Activated naive CD8-positive, alpha-beta T cell treated with anti-CD3 and anti-CD28 coated beads for 36 hours (primary cell): Measurements from ENCODE around the gene INS. TPM values are rescaled to one million over a fixed set of nuclear protein-coding genes. Genes with fewer than 3 reads are reported as not detected.

ENCODE experiments used
- DNase-seq: peaks from one replicate; pipeline ENCODE4 v3.0.0; 2021
- H3K27ac Mint-ChIP-seq: one replicate; pipeline ENCODE4 v1.8.0; 2022; ENCODE audit warnings: mild to moderate bottlenecking, moderate library complexity, mixed read lengths
- H3K27me3 Mint-ChIP-seq: one replicate; pipeline ENCODE4 v1.8.0; 2022; ENCODE audit warnings: mild to moderate bottlenecking, mixed read lengths
- H3K36me3 Mint-ChIP-seq: one replicate; pipeline ENCODE4 v1.8.0; 2021; ENCODE audit warnings: mild to moderate bottlenecking, mixed read lengths
- H3K4me1 Mint-ChIP-seq: one replicate; pipeline ENCODE4 v1.8.0; 2021; ENCODE audit warnings: mixed read lengths
- H3K4me3 Mint-ChIP-seq: one replicate; pipeline ENCODE4 v1.8.0; 2022; ENCODE audit warnings: mild to moderate bottlenecking, moderate library complexity, mixed read lengths
- H3K9me3 Mint-ChIP-seq: one replicate; pipeline ENCODE4 v1.8.0; 2022; ENCODE audit warnings: mixed read lengths
- total RNA-seq, 2 experiments: library from RNA; stranded (reverse); gene quantifications; one replicate each; pipeline ENCODE4 v1.2.3, GENCODE V29; 2021

INS gene
- total RNA-seq, 2 experiments from 2014 or later: not detected

- no peaks in the 10 kb centered on the region for H3K36me3 Mint-ChIP-seq
- H3K9me3 Mint-ChIP-seq: no peaks in the 10 kb centered on the region
- no peak overlapping the region for H3K27ac Mint-ChIP-seq
- peaks cover 80% of the 10 kb centered on the region for H3K27me3 Mint-ChIP-seq
- no peak for DNase-seq
- no peak overlapping the region for H3K4me3 Mint-ChIP-seq
- peaks cover 28% of the 10 kb centered on the region for H3K4me1 Mint-ChIP-seq
Observed at GRCh38 chr11:2139621-2140337, 21.2 kb downstream of the INS start.

- H3K4me1 Mint-ChIP-seq: peaks cover 26% of the 10 kb centered on the region
- H3K27ac Mint-ChIP-seq: no peak within 1 kb of the TSS
- H3K27me3 Mint-ChIP-seq: peaks cover 74% of the 10 kb centered on the region
- no peaks in the 10 kb centered on the region for H3K36me3 Mint-ChIP-seq
- H3K4me3 Mint-ChIP-seq: peak within 1 kb of the TSS; percentile 63
- DNase-seq: no peak
- H3K9me3 Mint-ChIP-seq: no peaks in the 10 kb centered on the region
Observed at GRCh38 chr11:2139123-2139521, 21.9 kb downstream of the INS start, which contains the start of gene IGF2. Gene IGF2, minus strand, starts transcription at chr11:2139389. Its CDS starts 3,866 bp downstream, at chr11:2135523.

GRCh38 chr11:2138431-2139122, 22.4 kb downstream of the INS start:
- Mint-ChIP-seq H3K9me3 (no peaks in the 10 kb centered on the region), H3K4me1 (peaks cover 25% of the 10 kb centered on the region), H3K27me3 (peaks cover 76% of the 10 kb centered on the region), H3K27ac (no peak overlapping the region), H3K36me3 (no peaks in the 10 kb centered on the region), H3K4me3 (peak overlapping the region; percentile 63)
- DNase-seq: no peak

- no peak overlapping the region for H3K27ac Mint-ChIP-seq
- no peaks in the 10 kb centered on the region for H3K9me3 Mint-ChIP-seq
- no peak for DNase-seq
- H3K36me3 Mint-ChIP-seq: no peaks in the 10 kb centered on the region
- peaks cover 20% of the 10 kb centered on the region for H3K4me1 Mint-ChIP-seq
- peaks cover 78% of the 10 kb centered on the region for H3K27me3 Mint-ChIP-seq
- H3K4me3 Mint-ChIP-seq: peak overlapping the region; percentile 63
Observed at GRCh38 chr11:2138068-2138430, 23.0 kb downstream of the INS start.

- Mint-ChIP-seq H3K36me3 (no peaks in the 10 kb centered on the region), H3K27ac (no peak overlapping the region), H3K27me3 (peaks cover 78% of the 10 kb centered on the region), H3K4me3 (no peak overlapping the region), H3K9me3 (no peaks in the 10 kb centered on the region), H3K4me1 (peaks cover 14% of the 10 kb centered on the region)
- DNase-seq: no peak
Observed at GRCh38 chr11:2137202-2138067, 23.6 kb downstream of the INS start.

- no peak overlapping the region for H3K4me3 Mint-ChIP-seq
- no peaks in the 10 kb centered on the region for H3K36me3 Mint-ChIP-seq
- H3K27me3 Mint-ChIP-seq: peaks cover 78% of the 10 kb centered on the region
- no peaks in the 10 kb centered on the region for H3K9me3 Mint-ChIP-seq
- no peak overlapping the region for H3K27ac Mint-ChIP-seq
- H3K4me1 Mint-ChIP-seq: peaks cover 8% of the 10 kb centered on the region
- no peak for DNase-seq
Observed at GRCh38 chr11:2136952-2137201, 24.1 kb downstream of the INS start.

- H3K27ac Mint-ChIP-seq: no peak overlapping the region
Observed at GRCh38 chr11:2136209-2136951, 24.6 kb downstream of the INS start.

GRCh38 chr11:2135648-2136201, 25.3 kb downstream of the INS start:
- peaks cover 77% of the 10 kb centered on the region for H3K27me3 Mint-ChIP-seq
- H3K4me1 Mint-ChIP-seq: peaks cover 4% of the 10 kb centered on the region
- H3K36me3 Mint-ChIP-seq: no peaks in the 10 kb centered on the region
- no peak overlapping the region for H3K27ac Mint-ChIP-seq
- no peak for DNase-seq
- no peaks in the 10 kb centered on the region for H3K9me3 Mint-ChIP-seq
- no peak overlapping the region for H3K4me3 Mint-ChIP-seq

More at GRCh38 chr11:2136209-2136951, 24.6 kb downstream of the INS start:
- no peak for DNase-seq
- H3K4me3 Mint-ChIP-seq: no peak overlapping the region
- no peaks in the 10 kb centered on the region for H3K9me3 Mint-ChIP-seq
- peaks cover 6% of the 10 kb centered on the region for H3K4me1 Mint-ChIP-seq
- peaks cover 77% of the 10 kb centered on the region for H3K27me3 Mint-ChIP-seq
- no peaks in the 10 kb centered on the region for H3K36me3 Mint-ChIP-seq

- Mint-ChIP-seq H3K4me3 (no peak overlapping the region), H3K36me3 (no peaks in the 10 kb centered on the region), H3K27ac (no peak overlapping the region), H3K9me3 (no peaks in the 10 kb centered on the region), H3K4me1 (peaks cover 3% of the 10 kb centered on the region), H3K27me3 (peaks cover 71% of the 10 kb centered on the region)
- no peak for DNase-seq
Observed at GRCh38 chr11:2135018-2135569, 25.9 kb downstream of the INS start.

- no peak for DNase-seq
- Mint-ChIP-seq H3K4me3 (no peak overlapping the region), H3K4me1 (peaks cover 2% of the 10 kb centered on the region), H3K36me3 (no peaks in the 10 kb centered on the region), H3K9me3 (no peaks in the 10 kb centered on the region), H3K27me3 (peaks cover 72% of the 10 kb centered on the region), H3K27ac (no peak overlapping the region)
Observed at GRCh38 chr11:2134022-2135010, 26.7 kb downstream of the INS start.

- H3K4me1 Mint-ChIP-seq: peaks cover 2% of the 10 kb centered on the region
- no peak overlapping the region for H3K27ac Mint-ChIP-seq
- no peaks in the 10 kb centered on the region for H3K36me3 Mint-ChIP-seq
- H3K27me3 Mint-ChIP-seq: peaks cover 74% of the 10 kb centered on the region
- H3K9me3 Mint-ChIP-seq: no peaks in the 10 kb centered on the region
- no peak overlapping the region for H3K4me3 Mint-ChIP-seq
- no peak for DNase-seq
Observed at GRCh38 chr11:2133241-2134021, 27.6 kb downstream of the INS start.

- no peak for DNase-seq
- Mint-ChIP-seq H3K27ac (no peak overlapping the region), H3K27me3 (peaks cover 70% of the 10 kb centered on the region), H3K9me3 (no peaks in the 10 kb centered on the region), H3K36me3 (no peaks in the 10 kb centered on the region), H3K4me1 (no peaks in the 10 kb centered on the region), H3K4me3 (no peak overlapping the region)
Observed at GRCh38 chr11:2132874-2133240, 28.2 kb downstream of the INS start.

GRCh38 chr11:2132246-2132645, 28.8 kb downstream of the INS start:
- peaks cover 67% of the 10 kb centered on the region for H3K27me3 Mint-ChIP-seq
- no peak for DNase-seq
- H3K36me3 Mint-ChIP-seq: no peaks in the 10 kb centered on the region
- H3K9me3 Mint-ChIP-seq: no peaks in the 10 kb centered on the region
- no peak overlapping the region for H3K4me3 Mint-ChIP-seq
- H3K27ac Mint-ChIP-seq: no peak overlapping the region
- H3K4me1 Mint-ChIP-seq: no peaks in the 10 kb centered on the region
